GM19328 (cell line): Measurements from ENCODE around the gene DNAH2.

Experiments
- ATAC-seq: cut with Tn5 transposase; IDR thresholded peaks from one replicate; pipeline ENCODE4 v1.9.1; 2021; ENCODE audit warnings: mild to moderate bottlenecking, moderate library complexity; ENCODE audit not compliant: unreplicated experiment

DNAH2 gene

GRCh38 chr17:7837408-7838088 lies 120.0 kb downstream of the DNAH2 start:
- ATAC-seq: no peak

GRCh38 chr17:7838090-7839075 lies 120.8 kb downstream of the DNAH2 start:
- ATAC-seq: no peak

- no peak for ATAC-seq
Measured at GRCh38 chr17:7839190-7839875, 121.8 kb downstream of the DNAH2 start.

- ATAC-seq: no peak
Measured at GRCh38 chr17:7839876-7840261, 122.3 kb downstream of the DNAH2 start.

GRCh38 chr17:7840441-7840840 lies 122.9 kb downstream of the DNAH2 start:
- ATAC-seq: no peak

GRCh38 chr17:7840875-7841274 lies 123.3 kb downstream of the DNAH2 start:
- ATAC-seq: no peak

GRCh38 chr17:7841396-7841914 lies 123.9 kb downstream of the DNAH2 start:
- no peak for ATAC-seq

GRCh38 chr17:7841915-7842379 lies 124.4 kb downstream of the DNAH2 start:
- ATAC-seq: no peak

- ATAC-seq: no peak
Measured at GRCh38 chr17:7842380-7843256, 125.1 kb downstream of the DNAH2 start.

- no peak for ATAC-seq
Measured at GRCh38 chr17:7843257-7843535, 125.7 kb downstream of the DNAH2 start.

- no peak for ATAC-seq
Measured at GRCh38 chr17:7843536-7844291, 126.2 kb downstream of the DNAH2 start.

- ATAC-seq: peak; percentile 46
Measured at GRCh38 chr17:7844292-7845154, 127.0 kb downstream of the DNAH2 start.

GRCh38 chr17:7845359-7846062 lies 128.0 kb downstream of the DNAH2 start:
- ATAC-seq: no peak

- ATAC-seq: no peak
Measured at GRCh38 chr17:7846063-7846735, 128.7 kb downstream of the DNAH2 start.

- ATAC-seq: no peak
Measured at GRCh38 chr17:7846765-7847661, 129.5 kb downstream of the DNAH2 start.

GRCh38 chr17:7848131-7848579 lies 130.6 kb downstream of the DNAH2 start:
- no peak for ATAC-seq
